HCT116 (cell line): ENCODE results near the gene CDKAL1. TPM values are rescaled to one million over a fixed set of nuclear protein-coding genes. Genes with fewer than 3 reads are reported as not detected.

Experiments used
- ATAC-seq: fragments of 200-7000 bp; cut with Tn5 transposase; 2 replicates; pipeline ENCODE4 v1.9.1; 2020; ENCODE audit warnings: mild to moderate bottlenecking, moderate library complexity
- BruUV-seq: library from RNA; stranded (reverse); fragments of 400-500 nt; replicated peaks from 2 replicates; lab custom pipeline; 2021; lab: Mats Ljungman, UMichigan
- CTCF ChIA-PET: fragments of 300-600 bp; sonication (Branson Sonifier 250); formaldehyde crosslinking; loops from one replicate; lab custom pipeline; 2021; ENCODE audit warnings: antibody characterized with exemption; lab: Charles Lee
- POLR2A ChIA-PET: fragments of 300-600, 350-600 bp; sonication (Branson Sonifier 250); formaldehyde crosslinking; loops from one replicate; lab custom pipeline; 2021; ENCODE audit warnings: antibody characterized with exemption; lab: Charles Lee
- RAD21 ChIA-PET, 2 experiments: fragments of 300-600 bp; sonication (Branson Sonifier 250); formaldehyde crosslinking; loops; one replicate each; lab custom pipeline; 2023; ENCODE audit warnings: low total read pairs in 2 of 2; ENCODE audit not compliant: uncharacterized antibody in 2 of 2, unreplicated experiment in 2 of 2, low non-redundant PET in 1 of 2; lab: Charles Lee
- DNase-seq: peaks from one replicate; pipeline ENCODE4 v3.0.0-alpha.2; 2010; ENCODE audit warnings: low read depth, low spot score
- H2AFZ ChIP-seq: fragments of 200-600 bp; shearing (Covaris generic), sonication (generic); 2 replicates; pipeline ENCODE4 v1.6.1; 2017; ENCODE audit warnings: low read depth, mixed run types, mixed read lengths, antibody characterized with exemption, low read length; ENCODE audit not compliant: poor library complexity, severe bottlenecking
- H3K27ac ChIP-seq: 2 replicates; pipeline ENCODE4 v1.5.1; 2012; ENCODE audit warnings: low read depth, low read length
- H3K27me3 ChIP-seq: fragments of 200-600 bp; sonication (generic); 2 replicates; pipeline ENCODE4 v1.6.1; 2016; ENCODE audit warnings: mixed run types, low read length, mixed read lengths; ENCODE audit not compliant: insufficient read depth
- H3K36me3 ChIP-seq, 2 experiments: fragments of 200-500 bp in 1 of 2; fragments of 200-600 bp in 1 of 2; sonication (Bioruptor generic) in 1 of 2; sonication (generic) in 1 of 2; 2 replicates each; pipeline versions ENCODE4 v1.5.1 to v1.6.1; 2014 to 2016; ENCODE audit warnings: low read length in 2 of 2, inconsistent platforms in 1 of 2, mixed read lengths in 1 of 2, mixed run types in 1 of 2; ENCODE audit not compliant: insufficient read depth in 2 of 2, control insufficient read depth in 1 of 2
- H3K4me1 ChIP-seq, 2 experiments: fragments of 200-600 bp in 1 of 2; sonication (generic) in 1 of 2; 2 replicates each; pipeline versions ENCODE4 v1.5.1 to v1.6.1; 2012 to 2017; ENCODE audit warnings: low read length in 2 of 2, inconsistent platforms in 1 of 2, mild to moderate bottlenecking in 1 of 2, mixed read lengths in 1 of 2, mixed run types in 1 of 2, moderate library complexity in 1 of 2; ENCODE audit not compliant: insufficient read depth in 2 of 2, control insufficient read depth in 1 of 2
- H3K4me2 ChIP-seq: fragments of 200-600 bp; sonication (generic); 2 replicates; pipeline ENCODE4 v1.6.1; 2017; ENCODE audit warnings: mixed run types, low read length, mixed read lengths
- H3K4me3 ChIP-seq, 2 experiments: fragments of 200-600 bp in 1 of 2; sonication (generic) in 1 of 2; replicated peaks in 1 of 2; 2 replicates each; pipeline ENCODE4 v1.5.1; 2011 to 2016; ENCODE audit warnings: low read length in 2 of 2, control low read depth in 1 of 2, low read depth in 1 of 2, mild to moderate bottlenecking in 1 of 2, mixed read lengths in 1 of 2, mixed run types in 1 of 2
- H3K79me2 ChIP-seq: fragments of 200-600 bp; sonication (generic); 2 replicates; pipeline ENCODE4 v1.6.1; 2017; ENCODE audit warnings: mild to moderate bottlenecking, mixed run types, low read length, moderate library complexity, mixed read lengths; ENCODE audit not compliant: insufficient read depth
- H3K9ac ChIP-seq: fragments of 200-600 bp; sonication (generic); 2 replicates; pipeline ENCODE4 v1.6.1; 2016; ENCODE audit warnings: low read length, mixed read lengths
- H3K9me2 ChIP-seq: fragments of 200-600 bp; sonication (generic), shearing (Covaris generic); 2 replicates; pipeline ENCODE4 v1.6.1; 2017; ENCODE audit warnings: mixed run types, mild to moderate bottlenecking, moderate library complexity; ENCODE audit not compliant: insufficient read depth
- H3K9me3 ChIP-seq, 2 experiments: fragments of 200-500 bp in 1 of 2; fragments of 200-600 bp in 1 of 2; sonication (Bioruptor generic) in 1 of 2; sonication (generic) in 1 of 2; 2 replicates each; pipeline ENCODE4 v1.6.1; 2014 to 2017; ENCODE audit warnings: low read length in 2 of 2, mixed read lengths in 2 of 2, inconsistent platforms in 1 of 2, low read depth in 1 of 2, mild to moderate bottlenecking in 1 of 2, mixed run types in 1 of 2, moderate library complexity in 1 of 2; ENCODE audit not compliant: control insufficient read depth in 1 of 2, insufficient read depth in 1 of 2
- H4K20me1 ChIP-seq: fragments of 200-600 bp; sonication (generic), shearing (Covaris generic); 2 replicates; pipeline ENCODE4 v1.6.1; 2017; ENCODE audit warnings: mixed run types, mild to moderate bottlenecking, moderate library complexity; ENCODE audit not compliant: insufficient read depth
- CEBPB ChIP-seq: IDR thresholded peaks from 2 replicates; pipeline ENCODE4 v1.6.1; 2012; ENCODE audit warnings: low read depth
- POLR2AphosphoS5 ChIP-seq: IDR thresholded peaks from 2 replicates; pipeline ENCODE4 v1.6.1; 2011; ENCODE audit warnings: mild to moderate bottlenecking, low read depth, low read length, moderate library complexity
- RAD21 ChIP-seq: IDR thresholded peaks from 2 replicates; pipeline ENCODE4 v1.6.1; 2012; ENCODE audit warnings: low read depth, mild to moderate bottlenecking
- ZFX ChIP-seq: fragments of 450-650 bp; IDR thresholded peaks from 2 replicates; pipeline ENCODE4 v1.6.1; 2017
- intact Hi-C: fragments of 100-400 bp; cut with micrococcal nuclease; formaldehyde crosslinking; loops from 2 replicates; pipeline ENCODE4 v1.10.0; 2022
- total RNA-seq: library from RNA; stranded (reverse); gene quantifications from one replicate; pipeline ENCODE4 v1.2.1, GENCODE V29; 2021; ENCODE audit not compliant: unreplicated experiment
- TF ChIP-seq, protein P1 (sequence below): IDR thresholded peaks from 2 replicates; pipeline ENCODE4 v1.6.1; 2012; ENCODE audit warnings: low read depth
- TF ChIP-seq, protein P2 (sequence below): IDR thresholded peaks from 2 replicates; pipeline ENCODE4 v1.6.1; 2012
- TF ChIP-seq, protein P3 (sequence below), 3 experiments: fragments of 200-600 bp in 1 of 3; sonication (generic) in 1 of 3; IDR thresholded peaks in 2 of 3; conservative IDR thresholded peaks in 1 of 3; 2 replicates each; pipeline ENCODE4 v1.5.1; 2012 to 2017; ENCODE audit warnings: low read depth in 2 of 3, low read length in 2 of 3, antibody characterized with exemption in 1 of 3, borderline replicate concordance in 1 of 3, control low read depth in 1 of 3, mild to moderate bottlenecking in 1 of 3, mixed read lengths in 1 of 3, mixed run types in 1 of 3, moderate library complexity in 1 of 3; ENCODE audit not compliant: insufficient read depth in 1 of 3

CDKAL1 gene
- total RNA-seq, 1 experiment from 2014 or later = 14.9 TPM

- TF ChIP-seq, protein P1, sequence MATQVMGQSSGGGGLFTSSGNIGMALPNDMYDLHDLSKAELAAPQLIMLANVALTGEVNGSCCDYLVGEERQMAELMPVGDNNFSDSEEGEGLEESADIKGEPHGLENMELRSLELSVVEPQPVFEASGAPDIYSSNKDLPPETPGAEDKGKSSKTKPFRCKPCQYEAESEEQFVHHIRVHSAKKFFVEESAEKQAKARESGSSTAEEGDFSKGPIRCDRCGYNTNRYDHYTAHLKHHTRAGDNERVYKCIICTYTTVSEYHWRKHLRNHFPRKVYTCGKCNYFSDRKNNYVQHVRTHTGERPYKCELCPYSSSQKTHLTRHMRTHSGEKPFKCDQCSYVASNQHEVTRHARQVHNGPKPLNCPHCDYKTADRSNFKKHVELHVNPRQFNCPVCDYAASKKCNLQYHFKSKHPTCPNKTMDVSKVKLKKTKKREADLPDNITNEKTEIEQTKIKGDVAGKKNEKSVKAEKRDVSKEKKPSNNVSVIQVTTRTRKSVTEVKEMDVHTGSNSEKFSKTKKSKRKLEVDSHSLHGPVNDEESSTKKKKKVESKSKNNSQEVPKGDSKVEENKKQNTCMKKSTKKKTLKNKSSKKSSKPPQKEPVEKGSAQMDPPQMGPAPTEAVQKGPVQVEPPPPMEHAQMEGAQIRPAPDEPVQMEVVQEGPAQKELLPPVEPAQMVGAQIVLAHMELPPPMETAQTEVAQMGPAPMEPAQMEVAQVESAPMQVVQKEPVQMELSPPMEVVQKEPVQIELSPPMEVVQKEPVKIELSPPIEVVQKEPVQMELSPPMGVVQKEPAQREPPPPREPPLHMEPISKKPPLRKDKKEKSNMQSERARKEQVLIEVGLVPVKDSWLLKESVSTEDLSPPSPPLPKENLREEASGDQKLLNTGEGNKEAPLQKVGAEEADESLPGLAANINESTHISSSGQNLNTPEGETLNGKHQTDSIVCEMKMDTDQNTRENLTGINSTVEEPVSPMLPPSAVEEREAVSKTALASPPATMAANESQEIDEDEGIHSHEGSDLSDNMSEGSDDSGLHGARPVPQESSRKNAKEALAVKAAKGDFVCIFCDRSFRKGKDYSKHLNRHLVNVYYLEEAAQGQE = no peak
- no peak for TF ChIP-seq ZFX
- TF ChIP-seq, protein P2, sequence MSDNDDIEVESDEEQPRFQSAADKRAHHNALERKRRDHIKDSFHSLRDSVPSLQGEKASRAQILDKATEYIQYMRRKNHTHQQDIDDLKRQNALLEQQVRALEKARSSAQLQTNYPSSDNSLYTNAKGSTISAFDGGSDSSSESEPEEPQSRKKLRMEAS = no peak
Observed at GRCh38 chr6:21137700-21138335, 603.6 kb downstream of the CDKAL1 start (continued).

DNA sequence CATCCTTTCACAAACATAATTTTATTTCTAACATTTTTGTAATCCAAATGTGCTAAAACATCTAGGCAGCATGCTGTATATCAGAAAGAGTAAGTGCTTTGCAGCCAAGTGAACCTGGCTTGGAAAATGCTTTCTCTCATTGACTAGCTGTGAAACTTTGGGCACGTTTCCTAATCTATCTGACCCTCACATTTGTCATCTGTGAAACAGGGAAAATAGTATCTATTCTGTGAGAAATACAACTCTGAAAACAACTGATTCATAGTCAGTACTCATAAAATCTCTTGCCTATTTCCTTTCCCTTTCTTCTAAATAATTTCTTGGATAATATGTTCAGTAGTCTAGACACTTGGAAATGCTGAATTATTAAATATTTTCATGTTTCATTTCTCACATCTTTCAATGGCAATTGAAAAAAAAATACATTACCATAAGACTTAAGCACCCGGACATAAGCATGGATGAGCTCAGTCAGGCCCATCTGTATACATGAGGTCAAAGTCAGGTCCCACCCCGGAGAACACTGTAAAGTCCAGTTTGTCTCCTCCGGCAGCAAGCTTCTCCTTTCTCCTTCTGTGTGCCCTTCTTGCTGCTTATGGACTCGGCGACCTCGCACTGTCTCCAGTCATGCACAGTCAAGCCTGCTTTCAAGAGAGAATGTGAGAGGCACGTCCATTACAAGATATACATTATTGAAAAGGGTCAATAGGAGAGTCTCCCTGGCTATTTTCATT lies 604.2 kb downstream of the CDKAL1 start:
- no peaks in the 10 kb centered on the region for H4K20me1 ChIP-seq
- no peaks in the 10 kb centered on the region for H3K9me3 ChIP-seq
- H3K27me3 ChIP-seq = no peaks in the 10 kb centered on the region
- ChIA-PET POLR2A (no interaction called here), RAD21 (no interaction called here), CTCF (no interaction called here)
- no TSS peak for BruUV-seq
- H3K27ac ChIP-seq = no peak overlapping the region
- DNase-seq = no peak
- no peaks in the 10 kb centered on the region for H3K36me3 ChIP-seq
- TF ChIP-seq POLR2AphosphoS5 (no peak), CEBPB (no peak), RAD21 (no peak)
- TF ChIP-seq, protein P3, sequence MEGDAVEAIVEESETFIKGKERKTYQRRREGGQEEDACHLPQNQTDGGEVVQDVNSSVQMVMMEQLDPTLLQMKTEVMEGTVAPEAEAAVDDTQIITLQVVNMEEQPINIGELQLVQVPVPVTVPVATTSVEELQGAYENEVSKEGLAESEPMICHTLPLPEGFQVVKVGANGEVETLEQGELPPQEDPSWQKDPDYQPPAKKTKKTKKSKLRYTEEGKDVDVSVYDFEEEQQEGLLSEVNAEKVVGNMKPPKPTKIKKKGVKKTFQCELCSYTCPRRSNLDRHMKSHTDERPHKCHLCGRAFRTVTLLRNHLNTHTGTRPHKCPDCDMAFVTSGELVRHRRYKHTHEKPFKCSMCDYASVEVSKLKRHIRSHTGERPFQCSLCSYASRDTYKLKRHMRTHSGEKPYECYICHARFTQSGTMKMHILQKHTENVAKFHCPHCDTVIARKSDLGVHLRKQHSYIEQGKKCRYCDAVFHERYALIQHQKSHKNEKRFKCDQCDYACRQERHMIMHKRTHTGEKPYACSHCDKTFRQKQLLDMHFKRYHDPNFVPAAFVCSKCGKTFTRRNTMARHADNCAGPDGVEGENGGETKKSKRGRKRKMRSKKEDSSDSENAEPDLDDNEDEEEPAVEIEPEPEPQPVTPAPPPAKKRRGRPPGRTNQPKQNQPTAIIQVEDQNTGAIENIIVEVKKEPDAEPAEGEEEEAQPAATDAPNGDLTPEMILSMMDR (IDR thresholded peaks at IDR 0.05 in 2 of 3, conservative IDR thresholded peaks at IDR 0.05 in 1 of 3; ENCODE audit: borderline replicate concordance in 1 of 3, insufficient read depth in 1 of 3, low read depth in 2 of 3, low read length in 2 of 3) = no peak
- no peak overlapping the region for H3K4me3 ChIP-seq
- no peak overlapping the region for H3K9ac ChIP-seq
- no peaks in the 10 kb centered on the region for H3K4me1 ChIP-seq
- no peak overlapping the region for H3K4me2 ChIP-seq
- no peak for ATAC-seq
- no peaks in the 10 kb centered on the region for H3K79me2 ChIP-seq
- H3K9me2 ChIP-seq = no peaks in the 10 kb centered on the region
- intact Hi-C loops = no loop called here
- H2AFZ ChIP-seq = no peak overlapping the region
